ENCODE data around the gene DAPK3. TPM values are rescaled to one million over a fixed set of nuclear protein-coding genes. Genes with fewer than 3 reads are reported as not detected.
"Not testable (repeated sequence)": the region's sequence is repeated elsewhere in the genome, so short reads cannot be mapped to it uniquely, and the experiment has no call there.

The DAPK3 gene
- total RNA-seq, 1 donor from 2014 or later = 56.5 TPM

GRCh38 chr19:3961007-3961406 is 9.9 kb downstream of the DAPK3 start:
- no peak for DNase-seq (ENCODE audit: low spot score)

GRCh38 chr19:3959766-3960131 is 11.2 kb downstream of the DAPK3 start:
- no peak for DNase-seq (ENCODE audit: low spot score)

- DNase-seq (ENCODE audit: low spot score) = no peak
Measured at GRCh38 chr19:3958836-3959765, 11.8 kb downstream of the DAPK3 start.

- no peak for DNase-seq (ENCODE audit: low spot score)
Measured at GRCh38 chr19:3955688-3956087, 15.2 kb downstream of the DAPK3 start.

GRCh38 chr19:3955276-3955675 is 15.6 kb downstream of the DAPK3 start:
- not testable (repeated sequence) for DNase-seq (ENCODE audit: low spot score)

- no peak for DNase-seq (ENCODE audit: low spot score)
Measured at GRCh38 chr19:3954107-3954506, 16.8 kb downstream of the DAPK3 start.

- DNase-seq (ENCODE audit: low spot score) = not testable (repeated sequence)
Measured at GRCh38 chr19:3952755-3953276, 18.1 kb downstream of the DAPK3 start.

GRCh38 chr19:3950871-3951861 is 19.7 kb downstream of the DAPK3 start:
- DNase-seq (ENCODE audit: low spot score) = no peak

- no peak for DNase-seq (ENCODE audit: low spot score)
Measured at GRCh38 chr19:3949997-3950859, 20.7 kb downstream of the DAPK3 start.

- DNase-seq (ENCODE audit: low spot score) = no peak
Measured at GRCh38 chr19:3949294-3949693, 21.6 kb downstream of the DAPK3 start.

- not testable (repeated sequence) for DNase-seq (ENCODE audit: low spot score)
Measured at GRCh38 chr19:3947316-3947933, 23.5 kb downstream of the DAPK3 start.

- DNase-seq (ENCODE audit: low spot score) = no peak
Measured at GRCh38 chr19:3945838-3946237, 25.1 kb downstream of the DAPK3 start.

GRCh38 chr19:3944018-3944721 is 26.7 kb downstream of the DAPK3 start:
- no peak for DNase-seq (ENCODE audit: low spot score)

GRCh38 chr19:3942790-3943409 is 28.0 kb downstream of the DAPK3 start:
- no peak for DNase-seq (ENCODE audit: low spot score)

GRCh38 chr19:3938300-3938950 is 32.5 kb downstream of the DAPK3 start:
- DNase-seq (ENCODE audit: low spot score) = not testable (repeated sequence)

GRCh38 chr19:3936506-3937442 is 34.1 kb downstream of the DAPK3 start:
- DNase-seq (ENCODE audit: low spot score) = no peak
